ENCODE measurements around the gene MSRB2.

DNA sequence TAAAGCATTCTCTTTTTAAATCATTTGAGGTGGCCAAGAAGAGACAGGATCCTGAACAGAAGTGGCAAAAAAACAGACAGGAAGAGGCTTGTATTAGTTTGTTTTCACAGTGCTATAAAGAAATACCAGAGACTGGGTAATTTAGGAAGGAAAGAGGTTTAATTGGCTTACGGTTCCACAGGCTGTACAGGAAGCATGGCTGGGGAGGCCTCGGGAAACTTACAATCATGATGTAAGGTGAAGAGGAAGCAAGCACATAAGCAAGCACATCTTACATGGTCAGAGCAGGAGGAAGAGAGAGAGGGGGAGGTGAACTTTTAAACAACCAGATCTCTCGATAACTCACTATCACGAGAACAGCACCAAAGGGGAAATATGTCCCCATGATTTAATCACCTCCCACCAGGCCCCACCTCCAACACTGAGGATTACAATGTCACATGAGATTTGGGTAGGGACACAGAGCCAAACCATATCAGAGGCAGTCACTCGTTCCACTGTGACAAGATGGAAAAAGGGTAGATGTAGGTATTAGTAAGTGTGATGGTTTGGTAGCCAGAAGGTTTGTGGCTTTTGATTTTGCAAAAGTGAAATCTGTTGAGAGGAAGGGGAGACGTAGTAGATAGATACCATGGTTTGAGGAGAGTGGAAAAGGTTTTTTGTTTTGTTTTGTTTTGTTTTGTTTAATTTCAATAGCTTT, 5.1 kb downstream of the MSRB2 start:
- TF ChIP-seq RAD21 (IDR thresholded peaks at IDR 0.05; ENCODE audit: low read length) = no peak
- no peak for TF ChIP-seq POLR2A (IDR thresholded peaks at IDR 0.05; ENCODE audit: low read depth, low read length)
- no peak for TF ChIP-seq CTCF (conservative IDR thresholded peaks at IDR 0.05; ENCODE audit: low read depth, low read length)
- TF ChIP-seq MXI1 (IDR thresholded peaks at IDR 0.05; ENCODE audit: borderline replicate concordance, low read depth, low read length) = no peak
- no peak for TF ChIP-seq CHD1 (IDR thresholded peaks at IDR 0.05; ENCODE audit: low read depth, low read length)
- TF ChIP-seq FOS (IDR thresholded peaks at IDR 0.05; ENCODE audit: low read depth, low read length) = no peak
- TF ChIP-seq RFX5 (IDR thresholded peaks at IDR 0.05; ENCODE audit: low read depth, low read length) = no peak
- no peak for TF ChIP-seq BHLHE40 (IDR thresholded peaks at IDR 0.05; ENCODE audit: low read depth, low read length)
- no peak for TF ChIP-seq USF2 (IDR thresholded peaks at IDR 0.05; ENCODE audit: low read depth, low read length)
- no peak for TF ChIP-seq SMC3 (IDR thresholded peaks at IDR 0.05; ENCODE audit: low read depth, low read length)
